RPMI8226 (cell line): ENCODE data around the gene PDIA5.

Experiments used
- DNase-seq: peaks from one replicate; pipeline ENCODE4 v3.0.0-alpha.2; 2015

Gene PDIA5

DNA sequence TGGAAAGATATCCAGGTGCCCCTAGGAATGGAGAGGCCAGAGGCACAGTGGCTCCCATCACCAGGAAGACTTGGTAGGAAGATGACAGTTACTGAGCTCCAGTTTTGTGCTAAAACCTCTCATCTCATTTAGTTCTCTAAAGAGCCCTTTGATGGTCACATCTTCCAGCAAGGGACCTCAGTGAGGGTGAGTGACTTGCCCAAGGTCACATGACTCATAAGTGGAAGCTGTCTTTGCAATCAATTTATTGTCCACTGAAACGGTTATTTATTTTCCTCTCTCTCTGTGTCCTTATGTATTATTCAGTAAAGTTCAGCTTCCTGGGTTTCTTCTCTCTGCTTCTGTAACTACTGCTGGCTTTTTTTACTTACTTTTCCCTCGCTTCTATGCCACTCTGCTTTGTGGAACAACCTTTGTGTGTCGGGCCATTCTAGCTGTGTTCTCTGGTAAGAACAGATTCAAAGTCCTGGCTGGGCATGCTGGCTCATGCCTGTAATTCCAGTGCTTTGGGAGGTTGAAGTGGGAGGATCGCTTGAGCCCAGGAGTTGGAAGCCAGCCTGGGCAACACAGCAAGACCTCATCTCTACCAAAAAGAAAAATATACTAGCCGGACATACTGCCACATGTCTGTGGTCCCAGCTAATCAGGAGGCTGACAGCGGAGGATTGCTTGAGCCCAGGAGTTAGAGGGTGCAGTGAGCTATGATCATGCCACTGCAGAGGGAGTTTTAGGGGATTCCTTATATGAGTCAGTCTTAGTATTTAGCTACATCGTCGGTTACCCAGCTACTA is 55.9 kb downstream of the PDIA5 start:
- no peak for DNase-seq

DNA sequence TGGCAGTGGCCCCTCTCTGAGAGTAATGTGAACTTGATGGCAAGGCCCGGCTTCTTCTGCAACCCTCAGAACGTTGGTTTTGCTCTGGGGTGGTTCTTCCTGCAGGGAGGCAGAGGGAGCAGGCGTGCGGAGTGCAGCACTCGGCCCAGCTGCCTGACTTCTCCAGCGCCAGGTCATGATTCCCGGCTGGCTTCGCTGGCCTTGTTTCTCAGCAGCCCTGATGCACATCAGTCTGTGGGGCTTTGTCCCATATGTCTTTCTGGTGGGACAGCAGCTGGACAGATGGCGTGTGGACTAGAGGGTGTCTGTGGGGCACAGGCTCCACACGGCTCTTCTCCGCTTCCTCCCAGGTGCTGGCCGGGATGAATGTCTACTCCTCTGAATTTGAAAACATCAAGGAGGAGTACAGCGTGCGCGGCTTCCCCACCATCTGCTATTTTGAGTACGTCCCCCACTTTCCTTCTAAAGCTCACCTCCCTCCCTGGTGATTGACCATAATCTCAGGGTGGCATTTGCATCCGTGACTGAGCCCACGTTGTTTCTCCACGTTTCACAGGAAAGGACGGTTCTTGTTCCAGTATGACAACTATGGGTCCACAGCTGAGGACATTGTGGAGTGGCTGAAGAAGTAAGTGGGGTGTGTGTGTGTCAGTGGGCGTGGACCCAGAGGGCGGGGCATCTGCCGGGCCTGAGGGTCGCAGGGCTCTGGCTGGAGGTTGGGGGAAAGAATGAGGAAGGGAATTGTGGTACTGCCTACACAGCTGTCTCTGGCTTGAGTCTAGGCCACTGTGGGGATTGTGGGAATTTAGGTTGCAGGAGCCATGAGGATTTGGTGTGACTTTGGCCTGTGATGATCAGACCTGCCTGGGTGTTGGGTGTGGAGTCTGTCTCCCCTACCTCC is 57.1 kb downstream of the PDIA5 start:
- no peak for DNase-seq

DNA sequence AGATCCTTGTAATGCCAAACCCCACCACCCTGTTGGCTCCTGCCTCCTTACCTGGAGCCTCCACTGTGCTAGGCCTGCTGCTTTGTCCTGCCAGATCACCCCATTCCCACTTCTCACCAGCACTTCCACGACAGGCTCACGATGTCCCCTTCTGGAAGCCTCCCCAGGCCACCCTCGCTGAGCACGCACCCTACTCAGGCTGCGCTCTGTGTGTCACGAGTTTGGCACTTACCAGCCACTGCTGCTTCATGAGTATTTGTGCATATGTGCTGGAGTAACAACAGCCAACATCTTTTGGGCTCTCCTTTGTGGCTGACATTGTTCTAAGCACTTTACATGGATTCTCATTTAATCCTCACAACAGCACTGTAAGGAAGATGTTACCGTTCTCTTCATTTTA is 58.1 kb downstream of the PDIA5 start:
- DNase-seq = no peak

DNA sequence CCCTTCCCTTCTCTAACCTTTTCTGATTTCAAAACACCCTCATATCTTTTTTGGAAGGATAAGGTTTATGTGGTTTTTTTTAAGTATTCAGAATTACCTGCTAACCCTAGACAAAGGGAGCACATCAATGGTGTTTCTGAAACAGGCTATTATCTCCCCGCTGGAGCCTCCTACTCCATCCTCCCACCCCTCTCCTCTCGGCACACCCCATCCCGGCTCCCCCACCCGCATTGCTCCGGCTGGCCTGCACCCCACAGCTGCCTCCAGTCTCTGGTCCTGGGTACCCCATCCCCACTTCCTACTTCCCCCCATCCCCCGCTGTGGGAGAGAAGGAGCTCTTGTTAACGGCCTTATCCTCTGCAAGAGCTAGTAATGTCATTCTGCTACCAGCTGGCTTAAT is 59.2 kb downstream of the PDIA5 start:
- DNase-seq = no peak

DNA sequence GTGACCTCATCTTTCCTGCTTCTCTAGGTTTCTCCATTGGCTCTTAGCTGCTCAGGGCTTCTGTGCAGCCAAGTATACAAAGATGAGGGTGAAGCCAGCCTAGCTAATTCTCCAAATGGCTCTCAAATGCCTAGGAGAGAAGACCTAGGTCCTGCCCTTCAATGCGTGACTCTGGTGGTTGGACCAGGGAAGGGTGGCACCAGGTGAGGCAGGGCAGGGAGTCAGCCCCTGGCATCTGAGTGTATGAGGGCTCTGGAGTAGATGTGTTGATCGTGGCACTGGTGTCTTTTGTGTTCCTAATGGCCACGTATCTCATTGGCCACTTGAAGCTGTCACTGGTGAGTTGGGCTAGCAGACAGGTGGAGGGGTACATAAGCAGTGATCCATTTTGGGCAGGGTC is 59.8 kb downstream of the PDIA5 start:
- DNase-seq = no peak

DNA sequence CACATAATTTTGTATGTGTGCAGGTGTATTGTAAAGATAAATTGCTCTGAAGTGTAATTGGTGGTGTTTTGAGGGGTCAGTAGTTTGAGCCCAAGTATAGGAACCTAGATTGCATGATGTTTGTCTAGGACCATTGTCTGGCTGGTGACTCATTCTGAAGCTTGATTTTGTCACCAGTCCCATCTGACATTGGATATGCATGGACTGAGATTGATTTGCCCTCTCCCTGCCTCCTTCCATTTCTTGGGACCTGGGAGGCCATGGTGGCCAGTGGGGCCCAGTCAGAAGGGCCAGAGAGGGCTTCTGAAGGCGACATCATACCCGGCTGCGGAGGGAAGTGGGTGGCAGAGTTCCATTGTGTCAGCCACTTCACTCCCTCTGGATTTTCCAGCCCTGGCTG is 62.3 kb downstream of the PDIA5 start:
- no peak for DNase-seq

DNA sequence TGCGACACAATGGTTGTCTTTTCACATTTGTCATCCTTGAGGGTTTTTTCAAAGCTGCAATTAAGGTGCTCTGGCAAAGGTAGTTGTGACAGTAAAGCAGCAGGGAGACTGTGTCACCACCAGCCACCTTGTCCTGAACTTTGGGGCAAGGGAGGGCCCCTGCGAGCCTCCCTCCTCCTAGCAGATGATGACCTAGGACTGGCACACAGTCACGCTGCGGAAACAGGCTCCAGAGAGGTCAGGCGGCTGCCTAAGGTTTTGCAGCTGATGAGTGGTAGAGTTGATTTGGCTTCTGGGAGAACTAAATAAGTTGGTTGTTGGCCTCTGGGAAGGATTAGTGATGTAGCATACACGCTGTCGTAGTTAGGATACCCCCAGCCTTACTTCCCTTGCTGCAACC is 62.7 kb downstream of the PDIA5 start:
- DNase-seq = no peak

DNA sequence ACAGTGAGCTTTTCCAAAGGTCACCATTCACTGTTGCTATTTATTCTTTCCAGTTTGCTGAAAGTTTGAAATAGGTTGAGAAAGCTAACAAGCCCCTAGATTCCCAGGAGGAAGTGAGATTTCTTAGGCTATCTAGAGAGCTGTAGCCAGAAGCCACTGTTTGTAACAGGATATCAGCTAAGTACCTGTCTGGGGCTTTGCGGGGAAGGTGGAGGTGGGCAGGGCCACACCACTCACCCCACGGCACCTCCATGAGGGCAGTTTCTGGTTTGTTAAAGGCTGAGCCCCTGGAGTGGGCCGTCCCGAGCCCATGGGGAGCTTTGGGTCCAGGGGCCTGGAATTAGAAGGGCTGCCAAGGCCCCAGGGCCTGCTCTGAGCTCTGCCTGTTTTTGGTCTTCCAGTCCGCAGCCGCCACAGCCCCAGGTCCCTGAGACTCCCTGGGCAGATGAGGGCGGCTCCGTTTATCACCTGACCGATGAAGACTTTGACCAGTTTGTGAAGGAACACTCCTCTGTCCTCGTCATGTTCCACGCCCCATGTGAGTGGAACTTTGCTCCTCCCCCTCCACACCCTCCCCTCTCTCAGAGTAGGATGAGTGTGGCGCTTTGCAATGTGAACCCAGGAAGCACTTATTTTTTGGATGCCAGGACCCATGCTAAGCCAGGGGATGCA is 63.4 kb downstream of the PDIA5 start:
- DNase-seq = no peak

DNA sequence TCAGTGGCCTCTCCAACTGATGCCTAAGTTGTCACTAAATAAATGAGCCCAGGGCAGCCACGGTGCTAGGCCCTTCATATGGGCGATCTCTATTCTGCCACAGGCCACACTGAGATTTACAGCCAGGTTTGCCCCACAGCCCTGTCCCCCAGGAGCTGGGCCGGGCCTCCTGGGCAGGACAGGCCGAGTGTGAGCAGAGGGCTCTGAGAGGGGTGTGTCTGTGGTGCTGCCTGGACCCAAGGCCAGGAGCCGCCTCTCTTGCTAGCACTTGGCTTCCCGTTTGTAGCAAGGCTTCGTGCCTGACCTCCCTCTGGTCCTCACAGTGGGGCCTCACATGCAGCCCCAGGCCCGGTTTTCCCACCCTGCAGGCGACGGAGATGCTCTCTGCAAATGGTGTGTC is 67.8 kb downstream of the PDIA5 start:
- DNase-seq = no peak

DNA sequence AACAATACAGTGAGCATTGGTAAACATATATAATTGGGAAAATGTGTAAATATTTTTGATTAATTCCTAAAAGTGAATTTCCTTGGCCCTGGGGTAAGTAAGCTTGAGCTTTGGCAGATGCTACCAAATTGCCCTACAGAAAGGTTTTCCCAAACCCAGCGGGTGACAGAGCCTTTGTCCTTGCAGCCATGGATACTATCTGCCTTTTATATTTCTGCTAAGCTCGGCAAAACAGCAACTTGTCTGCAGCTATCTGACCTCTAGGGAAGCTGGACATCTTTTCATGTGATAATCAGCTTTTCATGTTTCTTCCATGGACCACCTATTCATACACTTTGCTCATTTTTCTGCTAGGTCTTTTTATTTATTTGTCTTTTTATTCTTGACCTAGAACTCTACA is 70.2 kb downstream of the PDIA5 start:
- DNase-seq = no peak

DNA sequence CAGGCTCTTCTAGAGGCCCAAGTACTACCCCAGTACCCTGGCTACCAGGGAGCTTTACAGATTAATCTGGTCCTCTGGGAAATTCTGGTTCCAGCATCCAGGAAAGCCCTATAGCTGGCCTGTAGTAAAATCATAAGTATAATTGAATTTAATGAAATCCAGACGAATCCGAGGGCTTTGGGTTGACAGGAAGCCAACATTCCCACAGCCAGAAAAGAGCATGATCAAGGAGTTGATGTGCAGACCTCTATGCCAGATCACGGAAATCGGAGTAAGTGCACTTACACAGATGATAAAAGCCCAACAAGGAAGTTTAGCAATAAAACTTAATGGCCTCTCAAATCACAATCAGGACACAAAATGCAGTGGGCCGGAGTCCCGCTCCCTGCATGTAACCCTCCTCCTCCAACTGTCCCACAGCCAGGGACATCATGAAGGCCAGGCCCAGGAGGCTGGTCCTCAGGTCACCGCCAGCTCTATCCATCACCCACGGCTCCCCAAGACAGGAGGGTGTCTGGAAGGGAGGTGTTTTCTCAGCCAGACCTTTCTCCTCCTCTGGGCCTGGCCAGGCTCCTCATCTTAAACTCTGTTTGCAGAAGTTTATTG is 72.1 kb downstream of the PDIA5 start:
- DNase-seq = no peak

DNA sequence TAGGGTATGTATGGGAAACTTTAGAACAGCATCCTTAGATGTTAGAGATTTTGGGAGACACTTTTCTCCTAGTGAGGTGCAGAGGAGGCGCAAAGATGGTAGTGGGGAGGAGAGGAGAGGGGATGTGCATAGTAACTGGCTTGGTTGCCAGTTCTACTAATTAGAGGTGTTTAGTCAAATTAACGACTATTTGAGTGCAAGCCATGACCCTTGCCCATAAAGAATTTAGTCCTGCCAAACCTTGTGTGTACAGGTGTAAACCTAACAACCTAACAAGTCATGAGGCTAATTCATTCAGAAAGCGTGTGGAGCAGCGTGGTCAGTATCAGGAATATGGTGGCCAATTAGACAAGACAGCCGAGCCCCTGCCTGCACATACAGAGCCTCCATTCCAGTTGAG is 72.7 kb downstream of the PDIA5 start:
- no peak for DNase-seq

DNA sequence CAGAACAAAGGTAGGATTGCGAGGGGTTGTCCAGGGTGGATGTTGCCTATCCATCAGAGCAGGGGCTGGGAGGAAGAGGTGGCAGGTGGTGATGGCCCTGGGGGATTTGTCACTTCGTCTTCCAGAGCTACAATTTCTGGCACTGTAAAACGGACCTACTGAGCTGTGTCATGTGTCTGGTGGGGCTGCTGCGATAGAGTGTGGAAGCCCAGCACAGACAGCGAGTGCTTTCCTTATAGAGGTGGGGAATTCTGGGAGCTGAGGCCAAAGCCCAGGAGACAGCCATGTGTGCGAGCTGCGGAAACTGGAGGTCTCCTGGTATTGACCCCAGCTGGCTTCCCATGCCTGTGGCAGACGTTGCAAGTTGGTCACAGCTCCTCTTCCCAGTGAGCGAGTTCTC is 73.7 kb downstream of the PDIA5 start:
- no peak for DNase-seq

DNA sequence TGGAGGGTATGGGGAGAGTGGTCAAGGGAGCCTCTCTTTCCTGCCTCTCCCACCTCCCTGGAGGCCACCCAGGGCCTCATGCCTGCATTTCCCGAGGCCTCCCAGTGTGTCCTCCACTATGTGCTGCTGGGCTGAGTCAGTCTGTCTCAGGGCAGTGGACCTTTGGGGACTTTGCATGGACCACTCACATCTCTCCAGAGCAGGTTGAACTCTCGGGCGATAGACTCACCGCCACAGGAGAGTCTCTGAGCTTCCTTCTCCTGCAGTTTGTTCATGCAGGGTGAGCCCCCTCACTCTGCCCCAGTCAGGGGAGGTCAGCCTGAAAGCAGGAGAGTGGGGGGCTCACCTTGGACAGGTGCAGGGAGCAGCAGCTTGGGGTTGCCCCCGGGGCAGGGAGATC is 74.5 kb downstream of the PDIA5 start:
- no peak for DNase-seq

DNA sequence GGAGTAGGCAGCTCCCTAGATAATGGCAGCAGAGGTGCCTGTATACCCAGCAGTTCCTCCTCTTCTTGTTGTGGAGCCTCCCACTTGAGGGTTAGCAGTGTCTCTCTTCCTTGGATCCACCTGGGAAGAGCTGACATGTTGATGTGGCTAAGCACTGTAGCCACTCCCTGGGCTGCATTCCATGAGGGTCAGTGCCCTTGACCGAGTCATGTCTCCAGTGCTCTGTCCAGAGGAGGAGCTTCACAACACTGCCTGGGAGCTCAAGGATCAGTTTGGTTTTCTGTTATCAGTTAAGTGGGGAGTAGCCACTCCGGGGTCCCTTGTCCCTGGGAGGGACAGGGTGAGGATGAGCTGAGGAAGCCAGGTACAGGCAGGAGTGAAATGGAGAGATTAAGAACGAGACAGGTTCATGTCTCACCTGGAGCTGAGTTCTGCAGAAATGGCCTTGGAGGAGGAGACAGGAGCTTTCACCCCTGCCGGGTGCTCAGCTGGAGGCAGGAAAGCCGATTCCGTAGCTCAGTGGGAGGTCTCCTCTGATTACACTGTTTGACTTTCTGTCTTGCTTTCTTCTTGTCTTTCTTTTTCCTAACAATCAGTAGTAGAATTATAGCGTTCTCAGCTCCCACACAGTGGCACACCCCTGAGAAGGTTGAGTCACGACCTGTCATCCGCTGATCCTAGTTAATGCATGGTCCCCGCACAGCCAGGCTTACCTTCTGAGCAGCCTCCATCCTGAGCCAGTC is 77.0 kb downstream of the PDIA5 start:
- DNase-seq = no peak

DNA sequence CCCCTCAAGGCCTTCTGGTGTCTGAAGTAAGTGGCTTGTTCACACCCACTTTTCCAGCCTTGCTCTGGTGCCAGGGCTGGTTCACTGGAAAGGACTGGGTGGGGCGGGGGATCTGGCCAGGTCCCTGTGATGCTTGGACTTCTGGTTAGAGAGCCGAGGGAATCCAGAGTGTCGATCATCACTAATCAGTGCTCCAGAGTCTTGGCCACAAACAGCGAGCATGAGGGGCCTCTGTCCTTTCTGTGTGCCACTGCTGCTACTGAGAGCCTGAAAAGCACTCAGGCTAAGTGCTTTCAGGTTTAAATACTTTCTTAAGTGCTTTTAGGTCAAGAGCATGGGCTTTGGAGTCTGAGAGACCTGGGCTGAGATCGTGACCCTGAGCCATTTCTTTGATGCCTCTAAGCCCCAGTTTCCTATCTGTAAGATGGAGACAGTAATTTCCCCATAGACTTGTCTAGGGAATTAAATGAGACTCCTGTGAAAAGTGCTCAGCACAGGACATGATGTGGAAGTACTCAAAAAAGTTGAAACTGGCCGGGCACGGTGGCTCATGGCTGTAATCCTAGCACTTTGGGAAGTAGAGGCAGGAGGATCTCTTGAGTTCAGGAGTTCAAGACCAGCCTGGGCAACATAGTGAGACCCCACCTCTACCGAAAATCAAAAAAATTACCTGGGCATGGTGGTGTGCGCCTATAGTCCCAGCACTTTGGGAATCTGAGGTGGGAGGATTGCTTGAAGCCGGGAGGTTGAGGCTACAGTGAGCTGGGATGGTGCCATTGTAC is 81.1 kb downstream of the PDIA5 start:
- DNase-seq = no peak

DNA sequence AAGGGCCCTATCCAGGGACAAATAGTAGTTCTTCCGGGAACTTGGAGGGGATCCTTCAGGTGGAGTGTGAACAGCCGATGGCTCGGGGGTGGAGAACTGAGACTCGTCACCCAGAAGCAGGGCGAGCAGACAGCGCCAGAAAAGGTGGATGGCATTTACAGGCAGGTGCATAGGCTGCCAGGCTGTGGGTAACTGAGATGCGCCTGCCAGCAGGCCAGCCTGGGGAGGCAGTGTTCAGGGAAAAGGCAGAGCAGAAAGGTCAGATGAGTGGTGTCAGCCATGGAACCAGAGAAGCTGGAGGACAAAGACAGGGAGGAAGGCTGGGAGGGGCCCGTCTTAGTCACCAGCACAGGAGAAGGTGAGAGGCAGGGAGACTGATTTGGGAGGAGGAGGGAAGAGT is 81.9 kb downstream of the PDIA5 start:
- DNase-seq = no peak

DNA sequence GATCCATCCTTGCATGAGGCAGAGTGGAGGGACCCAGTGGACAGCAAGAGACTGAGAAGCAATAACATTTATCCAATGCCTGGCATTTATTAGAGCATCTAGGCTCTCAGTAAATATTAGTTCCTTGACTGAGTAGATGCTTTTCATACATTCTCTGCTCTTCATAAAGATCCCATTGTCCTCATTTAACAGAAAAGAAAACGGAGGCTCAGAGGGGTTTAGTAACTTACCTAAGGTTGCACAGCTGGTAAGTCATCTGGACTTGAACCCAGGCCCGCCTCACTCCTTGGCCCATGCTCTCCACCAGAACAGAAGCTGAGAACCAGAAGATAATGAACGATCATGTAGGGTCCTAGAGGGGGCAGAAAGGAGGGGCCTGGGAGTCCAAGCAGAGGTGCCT is 82.7 kb downstream of the PDIA5 start:
- DNase-seq = no peak

DNA sequence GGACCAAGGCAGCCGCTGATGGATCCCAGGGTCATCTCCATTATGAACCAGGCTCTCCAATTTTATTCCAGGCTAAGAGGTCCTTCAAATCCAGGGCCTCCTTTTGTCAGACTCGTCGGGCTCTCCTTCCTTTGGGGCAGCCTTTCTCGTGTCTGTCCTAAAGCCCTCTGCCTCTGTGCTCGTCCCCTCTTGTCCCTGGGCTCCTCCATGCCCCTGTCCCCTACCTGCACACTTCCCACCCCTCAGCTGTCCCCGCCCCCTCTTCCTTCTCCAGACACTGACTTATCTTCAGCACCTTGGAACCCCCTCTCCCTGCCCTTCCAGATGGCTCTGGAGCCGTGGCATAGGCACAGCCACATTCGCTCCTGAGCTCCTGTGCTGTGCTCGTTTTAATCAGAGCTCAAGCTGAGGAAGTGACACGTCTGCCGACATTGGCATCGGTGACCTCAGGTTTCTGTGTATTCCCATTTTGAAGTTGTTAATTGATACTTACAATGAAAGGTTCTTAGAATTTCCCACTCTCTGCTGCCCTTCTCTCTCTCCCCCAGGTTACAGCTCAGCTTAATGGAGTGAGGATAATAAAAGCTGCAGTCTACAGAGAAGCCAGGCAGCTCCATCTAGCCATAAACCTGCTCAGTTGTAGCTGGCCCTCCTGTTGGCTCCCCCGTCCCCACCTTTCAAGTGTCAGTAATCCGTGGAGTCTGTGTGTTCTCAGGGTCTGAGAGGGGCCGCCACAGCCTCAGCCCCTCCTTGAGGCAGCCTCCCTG is 83.8 kb downstream of the PDIA5 start:
- no peak for DNase-seq

DNA sequence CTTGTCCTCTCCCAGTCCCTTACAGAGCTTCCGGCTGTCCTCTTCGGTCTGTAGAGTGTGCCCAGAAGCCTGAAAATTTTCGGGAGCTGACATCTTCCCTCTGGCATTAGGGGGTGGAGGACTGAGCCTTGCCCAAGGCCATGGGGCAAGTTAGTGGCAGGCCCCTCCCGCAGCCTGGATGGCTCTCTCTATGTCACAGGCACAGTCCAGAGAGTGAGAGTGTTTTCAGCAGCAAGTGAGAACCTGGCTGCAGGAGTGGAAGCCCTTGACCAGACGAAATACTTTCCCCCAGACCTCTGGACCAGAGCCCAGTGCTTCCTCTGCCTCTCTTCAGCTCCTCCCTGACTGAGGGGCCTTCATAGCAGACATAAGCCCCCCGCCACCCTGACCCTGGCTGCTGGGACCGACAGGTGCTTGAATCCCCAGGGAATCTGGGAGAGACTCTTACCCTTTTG is 84.5 kb downstream of the PDIA5 start:
- DNase-seq = no peak
